KMS-11 (cell line): Measurements from ENCODE around the gene CCDC171.

ENCODE experiments used
- H2AFZ ChIP-seq: fragments of 200-600 bp; sonication (generic); 2 replicates; pipeline ENCODE4 v1.6.1; 2016; ENCODE audit warnings: antibody characterized with exemption, mixed run types, low read depth
- H3K27ac ChIP-seq: fragments of 200-600 bp; sonication (generic); 2 replicates; pipeline ENCODE4 v1.6.1; 2016; ENCODE audit warnings: mild to moderate bottlenecking, mixed run types
- H3K27me3 ChIP-seq: fragments of 200-600 bp; sonication (generic); 2 replicates; pipeline ENCODE4 v1.6.1; 2017; ENCODE audit warnings: mild to moderate bottlenecking, low read depth, mixed run types, moderate library complexity; ENCODE audit not compliant: insufficient read depth
- H3K36me3 ChIP-seq: fragments of 200-600 bp; sonication (generic); 2 replicates; pipeline ENCODE4 v1.6.1; 2017; ENCODE audit warnings: mild to moderate bottlenecking, mixed run types; ENCODE audit not compliant: insufficient read depth
- H3K4me1 ChIP-seq: fragments of 200-600 bp; sonication (generic); 2 replicates; pipeline ENCODE4 v1.6.1; 2016; ENCODE audit warnings: mild to moderate bottlenecking, low read depth, mixed run types; ENCODE audit not compliant: poor library complexity, severe bottlenecking
- H3K4me2 ChIP-seq: fragments of 200-600 bp; sonication (generic); 2 replicates; pipeline ENCODE4 v1.7.0; 2016; ENCODE audit warnings: mild to moderate bottlenecking, mixed run types
- H3K4me3 ChIP-seq: fragments of 200-600 bp; sonication (generic); IDR thresholded peaks from 2 replicates; pipeline ENCODE4 v1.6.1; 2017; ENCODE audit warnings: low read depth, low read length, mixed read lengths; ENCODE audit not compliant: insufficient read depth
- H3K79me2 ChIP-seq: fragments of 200-600 bp; sonication (generic); 2 replicates; pipeline ENCODE4 v1.6.1; 2016; ENCODE audit warnings: low read depth, mixed run types; ENCODE audit not compliant: insufficient read depth
- H3K9ac ChIP-seq: fragments of 200-600 bp; sonication (generic); 2 replicates; pipeline ENCODE4 v1.6.1; 2016; ENCODE audit warnings: mild to moderate bottlenecking, mixed run types
- H4K20me1 ChIP-seq: fragments of 200-600 bp; sonication (generic); 2 replicates; pipeline ENCODE4 v1.6.1; 2016; ENCODE audit warnings: mild to moderate bottlenecking, mixed run types; ENCODE audit not compliant: insufficient read depth
- CTCF ChIP-seq: fragments of 200-600 bp; sonication (generic); conservative IDR thresholded peaks from 2 replicates; pipeline ENCODE4 v1.6.1; 2017; ENCODE audit warnings: low read depth, mild to moderate bottlenecking, antibody characterized with exemption, low read length, moderate library complexity, mixed read lengths

Gene CCDC171

GRCh38 chr9:15842051-15842450 lies 289.2 kb downstream of the CCDC171 start:
- TF ChIP-seq CTCF = no peak
- Histone ChIP-seq H3K4me3 (no peak overlapping the region), H3K27me3 (no peaks in the 10 kb centered on the region), H3K4me2 (no peak overlapping the region), H4K20me1 (no peaks in the 10 kb centered on the region), H2AFZ (no peak overlapping the region), H3K9ac (no peak overlapping the region), H3K27ac (no peak overlapping the region), H3K36me3 (no peaks in the 10 kb centered on the region), H3K79me2 (no peaks in the 10 kb centered on the region), H3K4me1 (no peaks in the 10 kb centered on the region)

GRCh38 chr9:15843316-15843715 lies 290.5 kb downstream of the CCDC171 start:
- Histone ChIP-seq H3K4me1 (no peaks in the 10 kb centered on the region), H2AFZ (no peak overlapping the region), H4K20me1 (no peaks in the 10 kb centered on the region), H3K4me3 (no peak overlapping the region), H3K4me2 (no peak overlapping the region), H3K27ac (no peak overlapping the region), H3K27me3 (no peaks in the 10 kb centered on the region), H3K79me2 (no peaks in the 10 kb centered on the region), H3K36me3 (no peaks in the 10 kb centered on the region), H3K9ac (no peak overlapping the region)
- TF ChIP-seq CTCF = no peak

DNA sequence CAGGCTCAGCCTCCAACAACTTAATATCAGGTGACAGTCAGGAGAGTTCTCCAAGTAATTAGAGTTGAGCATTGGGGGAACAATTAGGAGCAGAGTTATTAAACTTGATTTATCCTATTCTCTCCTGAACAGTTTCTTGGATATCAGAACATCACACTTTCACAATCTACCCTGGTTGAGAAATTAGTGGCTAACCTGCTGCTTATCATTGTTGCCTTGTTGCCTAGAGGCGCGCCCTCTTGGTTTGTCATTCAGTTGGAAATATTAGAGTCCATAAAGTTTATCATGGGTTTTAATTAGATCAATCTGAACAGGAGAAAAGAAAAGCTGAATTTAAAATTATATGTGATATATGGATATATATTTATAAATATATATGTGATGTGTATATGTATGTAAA lies 291.1 kb downstream of the CCDC171 start:
- Histone ChIP-seq H4K20me1 (no peaks in the 10 kb centered on the region), H3K27ac (no peak overlapping the region), H3K27me3 (no peaks in the 10 kb centered on the region), H3K4me3 (no peak overlapping the region), H3K4me2 (no peak overlapping the region), H3K36me3 (no peaks in the 10 kb centered on the region), H3K4me1 (no peaks in the 10 kb centered on the region), H3K9ac (no peak overlapping the region), H2AFZ (no peak overlapping the region), H3K79me2 (no peaks in the 10 kb centered on the region)
- TF ChIP-seq CTCF = no peak

- TF ChIP-seq CTCF = no peak
- no peak overlapping the region for H3K4me3 ChIP-seq
These were observed 293.8 kb downstream of the CCDC171 start for GRCh38 chr9:15846611-15847010.

More at GRCh38 chr9:15846611-15847010, 293.8 kb downstream of the CCDC171 start:
- Histone ChIP-seq H3K79me2 (no peaks in the 10 kb centered on the region), H3K36me3 (no peaks in the 10 kb centered on the region), H3K4me1 (no peaks in the 10 kb centered on the region), H3K9ac (no peak overlapping the region), H3K27ac (no peak overlapping the region), H2AFZ (no peak overlapping the region), H3K4me2 (no peak overlapping the region), H4K20me1 (no peaks in the 10 kb centered on the region), H3K27me3 (no peaks in the 10 kb centered on the region)
